Stimulated activated naive B cell treated with anti-CD40 and anti-IgM and Interleukin-4, amounts not matched to agents 10 μg/mL and 1 μg/mL and 100 μg/mL, for 72 hours (primary cell): ENCODE data around the gene ZNF660.
A peak's percentile ranks its signal among the peaks of the same experiment; 100 is the strongest.
"Not testable (repeated sequence)": the region's sequence is repeated elsewhere in the genome, so short reads cannot be mapped to it uniquely, and the experiment has no call there.

ENCODE experiments used
- ATAC-seq, 2 donors: fragments of 150-1000 bp; cut with Tn5 transposase; replicated peaks; 2 replicates each; pipeline ENCODE4 v1.10.0; 2021; ENCODE audit warnings: moderate library complexity in 1 of 2
- DNase-seq: peaks from one replicate; pipeline ENCODE4 v3.0.0; 2021
- H3K27ac Mint-ChIP-seq: one replicate; pipeline ENCODE4 v1.8.0; 2022; ENCODE audit warnings: mild to moderate bottlenecking, mixed read lengths
- H3K27me3 Mint-ChIP-seq, 2 donors: one replicate each; pipeline ENCODE4 v1.8.0; 2022; ENCODE audit warnings: mixed read lengths in 2 of 2
- H3K36me3 Mint-ChIP-seq, 2 donors: one replicate each; pipeline ENCODE4 v1.8.0; 2022; ENCODE audit warnings: mixed read lengths in 2 of 2, mild to moderate bottlenecking in 1 of 2
- H3K4me1 Mint-ChIP-seq, 2 donors: one replicate each; pipeline ENCODE4 v1.8.0; 2022; ENCODE audit warnings: mixed read lengths in 2 of 2, mild to moderate bottlenecking in 1 of 2
- H3K4me3 Mint-ChIP-seq, 2 donors: one replicate each; pipeline ENCODE4 v1.8.0; 2022; ENCODE audit warnings: mild to moderate bottlenecking in 2 of 2, mixed read lengths in 2 of 2, moderate library complexity in 1 of 2
- H3K9me3 Mint-ChIP-seq, 2 donors: one replicate each; pipeline ENCODE4 v1.8.0; 2022; ENCODE audit warnings: mixed read lengths in 2 of 2, mild to moderate bottlenecking in 1 of 2

Gene ZNF660

DNA sequence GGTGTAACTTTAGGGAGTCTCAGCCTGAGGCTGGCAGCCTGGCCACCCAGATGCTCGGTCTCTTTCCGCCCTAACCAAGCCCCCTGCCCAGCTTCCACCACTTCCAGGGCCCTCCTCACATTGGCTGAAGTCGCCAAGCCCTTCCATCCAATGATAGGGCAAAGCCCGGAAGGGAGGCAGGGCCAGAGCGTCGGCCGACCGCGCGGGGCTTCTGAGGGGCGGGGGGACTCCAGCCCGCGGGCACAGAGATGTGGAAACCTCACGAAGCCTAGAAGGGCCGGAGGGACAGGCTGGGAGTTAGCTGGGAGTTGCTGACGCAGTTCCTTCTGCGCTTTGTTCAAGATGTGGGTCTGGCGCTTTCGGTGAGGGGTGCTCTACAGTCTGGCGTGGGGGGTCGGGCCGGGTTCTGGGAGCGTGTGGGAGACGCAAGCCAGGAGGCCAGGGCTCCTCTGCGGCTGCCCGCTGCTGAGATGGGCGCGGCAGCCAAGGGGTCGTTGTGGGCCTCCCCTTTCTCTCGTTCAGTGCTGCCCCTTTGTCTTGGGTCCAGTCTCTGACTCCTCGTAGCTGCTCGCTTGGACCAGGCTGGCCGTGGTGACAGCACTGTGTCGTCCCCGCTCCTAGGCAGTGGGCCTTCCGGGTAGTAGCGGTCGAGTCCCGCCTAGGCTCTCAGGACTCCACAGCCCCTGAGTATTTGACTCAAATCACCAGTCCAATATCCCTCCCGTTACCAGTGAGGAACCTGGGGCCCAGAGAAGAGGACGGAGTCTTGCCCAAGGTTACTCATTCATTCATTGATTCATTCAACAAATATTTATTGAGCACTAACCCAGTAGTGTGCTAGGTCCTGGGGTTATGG, at the start of gene ZNF660:
TSS of gene ZNF660 (plus strand) at position 319 of the 856 bp plus-strand sequence. CDS start 9,230 bp downstream, outside the sequence.
- H3K27ac Mint-ChIP-seq, result peak within 1 kb of the TSS; percentile 96
- peaks cover 12 to 20% of the 10 kb centered on the region in 2 donors for H3K27me3 Mint-ChIP-seq
- ATAC-seq (peak; percentile 93 to 94), DNase-seq (peak; percentile 48)
- H3K4me1 Mint-ChIP-seq, result peaks cover 12 to 30% of the 10 kb centered on the region in 2 donors
- H3K36me3 Mint-ChIP-seq, result peaks cover 43 to 55% of the 10 kb centered on the region in 2 donors
- H3K9me3 Mint-ChIP-seq, result peaks cover 10 to 12% of the 10 kb centered on the region in 2 donors
- H3K4me3 Mint-ChIP-seq, result peak within 1 kb of the TSS; percentile 88 to 92

DNA sequence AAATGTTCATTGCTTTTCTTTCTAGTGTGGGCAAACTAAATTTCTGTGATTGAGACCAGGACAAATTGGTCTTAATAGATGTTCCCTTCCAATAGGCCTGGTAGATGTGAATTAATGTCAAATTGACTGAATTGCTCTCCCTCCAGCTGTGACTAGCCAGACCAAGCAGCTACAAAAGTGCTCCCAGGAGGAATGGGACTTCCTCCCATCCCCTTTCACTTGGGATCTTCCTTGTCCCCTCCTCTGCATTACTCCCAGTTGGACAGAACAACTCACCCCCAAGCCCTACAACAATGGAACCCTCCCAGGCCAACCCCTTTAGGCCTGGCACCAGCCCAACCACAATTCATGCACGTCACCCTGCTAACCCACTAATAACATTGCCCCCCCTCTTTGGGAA, 49.4 kb upstream of the ZNF660 start:
- ATAC-seq, result no peak
- Mint-ChIP-seq H3K9me3 (no peaks in the 10 kb centered on the region), H3K27ac (no peak overlapping the region), H3K4me3 (no peak overlapping the region), H3K4me1 (no peaks in the 10 kb centered on the region), H3K36me3 (no peaks in the 10 kb centered on the region), H3K27me3 (peaks cover 36 to 49% of the 10 kb centered on the region in 2 donors)
- no peak for DNase-seq

DNA sequence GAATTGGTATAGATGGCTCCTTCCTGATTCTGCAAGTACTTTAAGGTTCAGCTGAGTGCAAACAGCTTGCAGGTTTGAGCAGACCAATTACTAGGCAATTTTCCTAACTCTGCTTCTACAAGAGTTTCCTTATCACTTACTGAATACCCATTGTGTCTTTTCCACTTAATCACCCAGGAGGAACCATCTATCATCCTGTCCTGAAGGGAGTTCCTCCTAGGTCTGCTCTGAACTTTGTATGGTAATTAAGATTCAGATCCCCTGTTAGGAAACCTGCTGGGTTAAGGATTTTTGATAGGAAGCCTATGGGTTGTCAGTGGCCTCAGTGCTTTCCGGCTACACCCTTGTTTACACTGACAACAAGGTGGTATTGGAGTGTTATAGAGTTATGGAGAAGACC, 40.0 kb upstream of the ZNF660 start:
- H3K36me3 Mint-ChIP-seq, H3K9me3 Mint-ChIP-seq, DNase-seq, H3K27ac Mint-ChIP-seq, H3K4me3 Mint-ChIP-seq, H3K4me1 Mint-ChIP-seq, ATAC-seq: not testable (repeated sequence)
- peaks cover 24 to 27% of the 10 kb centered on the region in 2 donors for H3K27me3 Mint-ChIP-seq

DNA sequence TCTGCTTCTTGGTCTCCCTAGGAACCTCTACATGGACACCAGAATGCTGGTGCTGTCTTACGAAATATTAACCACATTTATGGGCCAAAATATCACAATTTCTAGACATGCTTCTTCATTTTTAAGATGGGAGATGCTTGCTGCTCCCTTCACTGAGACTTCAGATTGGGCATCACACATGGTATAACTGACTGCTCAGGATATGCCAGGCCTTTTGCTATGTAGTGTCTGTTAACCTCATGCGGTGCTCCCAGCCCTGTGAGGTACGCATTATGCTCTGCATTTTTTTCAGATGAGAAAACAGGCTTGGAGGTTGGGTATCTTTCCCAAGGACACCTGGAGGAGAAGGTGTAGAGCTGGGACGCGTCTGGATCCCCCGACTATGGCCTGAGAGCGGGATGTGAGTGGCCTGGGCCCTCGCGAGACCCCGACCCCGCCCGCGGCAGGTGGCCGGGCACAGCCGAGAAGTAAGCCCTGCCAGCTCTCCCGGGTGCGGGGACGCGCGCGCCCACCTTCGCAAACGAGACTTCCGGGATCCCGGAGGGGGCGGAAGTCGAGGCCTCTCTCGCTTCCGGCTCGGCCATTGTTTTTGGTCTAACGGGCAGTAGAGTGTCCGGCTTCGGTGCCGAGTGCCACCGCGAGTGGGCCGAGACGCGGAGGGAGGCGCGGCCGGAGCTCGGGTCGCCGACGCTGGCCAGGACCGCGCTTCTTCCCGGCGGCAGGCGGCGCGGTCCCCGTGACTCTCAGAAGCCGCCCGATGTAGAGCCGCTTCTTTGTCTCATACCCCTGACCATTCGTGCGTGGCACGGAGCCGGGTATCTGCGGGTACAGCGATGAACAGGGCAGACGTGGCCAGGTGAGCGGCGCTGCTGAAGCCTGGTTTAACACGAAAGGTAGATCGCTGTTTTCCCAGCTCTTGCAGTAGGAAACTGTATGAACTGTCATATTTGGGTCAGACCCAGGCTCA, 29.9 kb upstream of the ZNF660 start, which contains the start of gene ZKSCAN7:
TSS of gene ZKSCAN7 (plus strand) at position 568 of the 967 bp plus-strand sequence. CDS start 1,855 bp downstream, outside the sequence.
- peaks cover 17 to 22% of the 10 kb centered on the region in 2 donors for H3K4me1 Mint-ChIP-seq
- peak within 1 kb of the TSS; percentile 95 to 96 for H3K4me3 Mint-ChIP-seq
- peaks cover 4 to 11% of the 10 kb centered on the region in 2 donors for H3K9me3 Mint-ChIP-seq
- H3K36me3 Mint-ChIP-seq, result peaks cover 33 to 35% of the 10 kb centered on the region in 2 donors
- H3K27ac Mint-ChIP-seq, result peak within 1 kb of the TSS; percentile 94
- ATAC-seq (peak; percentile 87 to 88), DNase-seq (peak; percentile 66)
- peaks cover 11 to 18% of the 10 kb centered on the region in 2 donors for H3K27me3 Mint-ChIP-seq

DNA sequence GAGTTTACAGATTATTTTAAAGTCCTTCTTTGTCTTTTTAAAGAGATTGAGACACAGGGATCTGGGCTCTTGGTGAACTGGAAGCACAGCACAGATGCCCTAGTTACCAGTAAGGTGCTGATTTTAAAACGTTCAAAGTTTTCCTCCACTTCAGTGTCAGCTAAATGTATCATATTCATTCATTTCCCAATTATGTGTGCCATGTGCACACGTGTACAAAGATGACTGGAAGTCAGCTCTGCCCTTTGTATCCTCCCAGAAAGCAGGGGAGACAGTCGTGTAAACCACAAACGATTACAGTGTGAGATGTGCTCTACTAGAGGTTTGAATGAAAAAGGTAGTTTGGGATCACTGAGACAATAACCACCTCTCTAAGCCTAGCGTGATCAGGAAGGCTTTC, 29.0 kb upstream of the ZNF660 start:
- ATAC-seq (peak in 1 of 2 donors; percentile 5), DNase-seq (no peak)
- peaks cover 38 to 41% of the 10 kb centered on the region in 2 donors for H3K36me3 Mint-ChIP-seq
- H3K4me3 Mint-ChIP-seq, result peak overlapping the region; percentile 95 to 96
- peaks cover 4 to 13% of the 10 kb centered on the region in 2 donors for H3K9me3 Mint-ChIP-seq
- H3K27me3 Mint-ChIP-seq, result peaks cover 9% of the 10 kb centered on the region in 2 donors
- peaks cover 18 to 22% of the 10 kb centered on the region in 2 donors for H3K4me1 Mint-ChIP-seq
- H3K27ac Mint-ChIP-seq, result peak overlapping the region; percentile 94

DNA sequence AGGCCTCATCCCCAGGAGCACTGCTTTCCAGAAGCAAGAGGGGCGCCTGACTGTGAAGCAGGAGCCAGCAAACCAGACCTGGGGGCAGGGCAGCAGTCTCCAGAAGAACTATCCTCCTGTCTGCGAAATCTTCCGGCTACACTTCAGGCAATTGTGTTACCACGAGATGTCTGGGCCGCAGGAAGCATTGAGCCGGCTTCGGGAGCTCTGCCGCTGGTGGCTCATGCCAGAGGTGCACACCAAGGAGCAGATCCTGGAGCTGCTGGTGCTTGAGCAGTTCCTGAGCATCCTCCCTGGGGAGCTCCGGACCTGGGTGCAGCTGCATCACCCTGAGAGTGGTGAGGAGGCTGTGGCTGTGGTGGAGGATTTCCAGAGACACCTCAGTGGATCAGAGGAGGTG, 27.7 kb upstream of the ZNF660 start:
- Mint-ChIP-seq H3K36me3 (peaks cover 52 to 55% of the 10 kb centered on the region in 2 donors), H3K27ac (no peak overlapping the region), H3K4me3 (no peak overlapping the region), H3K9me3 (peaks cover 0 to 15% of the 10 kb centered on the region in 2 donors), H3K4me1 (peaks cover 18 to 22% of the 10 kb centered on the region in 2 donors), H3K27me3 (no peaks in the 10 kb centered on the region)
- no peak for DNase-seq
- no peak for ATAC-seq

DNA sequence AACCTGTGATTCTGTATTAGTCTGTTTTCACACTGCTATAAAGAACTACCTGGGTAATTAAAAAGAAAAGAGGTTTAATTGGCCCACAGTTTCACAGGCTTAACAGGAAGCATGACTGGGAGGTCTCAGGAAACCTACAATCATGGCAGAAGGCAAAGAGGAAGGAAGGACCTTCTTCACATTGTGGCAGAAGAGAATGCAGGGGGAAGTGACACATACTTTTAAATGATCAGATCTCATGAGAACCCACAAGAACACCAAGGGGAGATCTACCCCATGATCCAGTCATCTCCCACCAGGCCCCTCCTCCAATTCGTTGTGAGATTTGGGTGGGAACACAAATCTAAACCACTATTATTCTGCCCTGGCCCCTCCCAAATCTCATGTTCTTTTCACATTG, 23.7 kb upstream of the ZNF660 start:
- Mint-ChIP-seq H3K4me1 (peaks cover 5 to 8% of the 10 kb centered on the region in 2 donors), H3K27ac (no peak overlapping the region), H3K36me3 (peaks cover 79 to 84% of the 10 kb centered on the region in 2 donors), H3K27me3 (no peaks in the 10 kb centered on the region), H3K4me3 (no peak overlapping the region), H3K9me3 (peaks cover 7 to 17% of the 10 kb centered on the region in 2 donors)
- no peak for DNase-seq
- no peak for ATAC-seq

DNA sequence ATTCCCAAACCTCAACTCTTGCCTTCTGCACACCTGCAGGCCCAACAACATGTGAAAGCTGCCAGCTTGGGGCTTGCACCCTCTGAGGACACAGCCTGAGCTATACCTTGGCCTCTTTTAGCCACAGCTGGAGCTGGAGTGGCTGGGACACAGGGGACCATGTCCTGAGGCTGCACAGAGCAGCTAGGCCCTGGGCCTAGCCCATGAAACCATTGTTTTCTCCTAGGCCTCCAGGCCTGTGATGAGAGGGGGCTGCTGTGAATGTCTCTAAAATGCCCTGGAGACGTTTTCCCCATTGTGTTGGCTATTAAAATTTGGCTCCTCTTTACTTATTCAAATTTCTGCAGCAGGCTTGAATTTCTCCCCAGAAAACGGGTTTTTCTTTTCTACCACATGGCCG, 22.6 kb upstream of the ZNF660 start:
- Mint-ChIP-seq H3K4me3 (no peak overlapping the region), H3K4me1 (peaks cover 4 to 5% of the 10 kb centered on the region in 2 donors), H3K9me3 (peaks cover 14 to 21% of the 10 kb centered on the region in 2 donors), H3K27me3 (no peaks in the 10 kb centered on the region), H3K36me3 (peaks cover 82 to 84% of the 10 kb centered on the region in 2 donors), H3K27ac (no peak overlapping the region)
- no peak for DNase-seq
- no peak for ATAC-seq

DNA sequence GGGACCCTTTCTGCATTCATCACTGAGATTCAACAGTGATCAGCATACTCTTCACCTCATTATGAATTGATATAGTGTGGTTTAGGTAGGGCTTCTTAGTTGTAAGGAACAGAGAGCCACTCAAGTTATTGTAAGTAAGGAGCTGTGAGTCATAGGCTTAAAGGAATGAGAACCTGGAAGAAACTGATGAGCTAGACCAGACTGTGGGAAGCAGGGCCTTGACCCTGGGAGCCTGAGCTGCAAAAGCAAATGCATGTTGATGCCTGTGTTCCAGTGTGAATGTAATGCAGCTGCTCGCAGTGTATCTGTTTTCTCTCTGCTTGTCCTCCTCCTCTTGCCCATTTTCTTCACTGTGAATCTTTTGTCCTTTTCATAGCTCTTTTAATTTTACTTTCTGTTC, 16.2 kb upstream of the ZNF660 start:
- Mint-ChIP-seq H3K4me3 (no peak overlapping the region), H3K4me1 (no peaks in the 10 kb centered on the region), H3K27me3 (no peaks in the 10 kb centered on the region), H3K27ac (no peak overlapping the region), H3K36me3 (peaks cover 83 to 92% of the 10 kb centered on the region in 2 donors), H3K9me3 (peaks cover 48 to 53% of the 10 kb centered on the region in 2 donors)
- DNase-seq (no peak), ATAC-seq (no peak)

DNA sequence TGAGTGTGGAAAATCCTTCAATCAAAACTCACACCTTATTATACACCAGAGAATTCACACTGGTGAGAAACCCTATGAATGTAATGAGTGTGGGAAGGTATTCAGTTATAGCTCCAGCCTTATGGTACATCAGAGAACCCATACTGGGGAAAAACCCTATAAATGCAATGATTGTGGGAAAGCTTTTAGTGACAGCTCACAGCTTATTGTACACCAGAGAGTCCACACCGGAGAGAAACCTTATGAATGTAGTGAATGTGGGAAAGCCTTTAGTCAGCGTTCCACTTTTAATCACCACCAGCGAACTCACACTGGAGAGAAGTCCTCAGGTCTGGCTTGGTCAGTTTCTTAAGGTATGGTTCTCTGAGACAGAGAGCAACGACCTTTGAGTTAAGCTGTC, 13.7 kb upstream of the ZNF660 start:
- H3K9me3 Mint-ChIP-seq, result peaks cover 45 to 47% of the 10 kb centered on the region in 2 donors
- H3K36me3 Mint-ChIP-seq, result peaks cover 63 to 72% of the 10 kb centered on the region in 2 donors

DNA sequence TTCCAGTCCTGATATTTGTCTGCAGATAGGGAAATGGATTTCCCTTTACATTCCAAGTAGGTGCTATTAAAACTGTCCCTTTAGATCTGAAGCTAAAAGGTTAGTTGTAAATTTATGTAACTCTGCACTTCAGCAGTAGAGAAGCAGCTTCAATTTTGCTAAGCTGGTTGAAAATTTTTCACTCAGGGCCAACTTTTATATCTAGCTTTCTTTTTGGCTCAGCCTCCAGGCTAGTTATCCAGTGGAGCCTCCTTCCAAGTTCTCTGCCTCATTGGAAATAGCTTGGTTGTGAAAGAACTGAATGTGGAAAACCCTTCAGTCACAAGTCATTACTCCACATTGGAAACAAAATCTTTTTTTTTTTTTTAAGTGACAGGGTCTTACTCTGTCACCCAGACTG, 8.2 kb upstream of the ZNF660 start:
- DNase-seq (no peak), ATAC-seq (no peak)
- Mint-ChIP-seq H3K4me1 (peaks cover 0 to 6% of the 10 kb centered on the region in 2 donors), H3K9me3 (peaks cover 19 to 20% of the 10 kb centered on the region in 2 donors), H3K36me3 (peaks cover 44 to 55% of the 10 kb centered on the region in 2 donors), H3K27ac (no peak overlapping the region), H3K4me3 (no peak overlapping the region), H3K27me3 (peaks cover 5 to 6% of the 10 kb centered on the region in 2 donors)

More for the DNA sequence above, 13.7 kb upstream of the ZNF660 start:
- Mint-ChIP-seq H3K4me1 (no peaks in the 10 kb centered on the region), H3K4me3 (no peak overlapping the region), H3K27ac (no peak overlapping the region), H3K27me3 (no peaks in the 10 kb centered on the region)
- no peak for ATAC-seq
- DNase-seq, result no peak

DNA sequence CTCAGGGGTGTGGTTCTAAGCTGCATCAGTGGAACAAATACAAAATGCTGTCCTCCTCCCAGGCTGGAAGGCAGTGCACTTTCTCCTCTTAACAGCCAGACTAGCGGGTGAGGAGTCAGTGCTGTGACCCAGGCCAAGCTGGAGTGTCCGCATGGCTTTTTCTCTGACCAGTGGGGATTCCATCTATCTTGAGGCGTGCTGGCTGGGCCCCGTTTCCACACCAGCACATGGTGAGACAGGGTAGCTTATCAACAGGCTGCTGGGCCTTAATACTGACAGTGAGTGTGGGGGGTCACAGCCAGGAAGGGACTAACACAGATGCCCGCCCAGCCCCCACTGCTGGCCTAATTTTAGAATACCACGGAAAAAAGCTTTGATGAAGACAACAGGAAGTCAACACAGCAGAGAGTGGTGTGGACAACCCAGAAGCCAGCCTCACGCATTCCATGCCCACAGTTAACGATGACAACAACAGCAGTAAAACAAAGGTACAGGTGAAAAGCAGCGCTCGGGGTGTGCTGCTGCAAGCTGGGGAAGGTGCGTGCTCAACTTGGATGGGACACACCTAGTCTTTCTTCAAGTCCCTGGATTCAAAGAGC, 7.3 kb upstream of the ZNF660 start:
- DNase-seq, H3K4me3 Mint-ChIP-seq, H3K4me1 Mint-ChIP-seq, H3K27ac Mint-ChIP-seq, H3K27me3 Mint-ChIP-seq, ATAC-seq: not testable (repeated sequence)
- peaks cover 11 to 12% of the 10 kb centered on the region in 2 donors for H3K9me3 Mint-ChIP-seq
- peaks cover 36 to 46% of the 10 kb centered on the region in 2 donors for H3K36me3 Mint-ChIP-seq

DNA sequence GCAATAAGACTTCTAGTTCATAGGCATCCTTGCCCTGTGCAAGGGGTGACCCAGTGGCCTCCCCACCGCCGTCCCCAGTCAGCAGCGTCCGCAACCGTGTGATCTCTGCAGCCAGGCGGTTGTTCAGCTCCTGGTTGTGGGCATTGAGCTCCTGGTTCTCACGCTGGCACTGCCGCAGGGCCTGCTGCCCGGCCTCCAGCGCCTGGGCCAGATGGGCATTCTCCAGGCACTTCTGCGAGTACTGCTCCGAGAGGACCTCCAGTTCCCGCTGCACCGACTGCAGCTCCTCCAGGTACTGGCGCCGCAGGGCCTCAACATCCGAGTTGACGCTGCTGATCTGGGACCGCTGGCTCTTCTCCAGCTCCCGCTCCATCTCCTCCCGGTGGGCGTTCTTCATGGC, 6.4 kb upstream of the ZNF660 start:
- not testable (repeated sequence) for DNase-seq, H3K27me3 Mint-ChIP-seq, H3K4me3 Mint-ChIP-seq, H3K27ac Mint-ChIP-seq, H3K9me3 Mint-ChIP-seq, ATAC-seq, H3K4me1 Mint-ChIP-seq
- peaks cover 30 to 41% of the 10 kb centered on the region in 2 donors for H3K36me3 Mint-ChIP-seq
